H7 (cell line): ENCODE measurements around the gene PDE4B. TPM values are rescaled to one million over a fixed set of nuclear protein-coding genes. Genes with fewer than 3 reads are reported as not detected.
"Not testable (repeated sequence)": the region's sequence is repeated elsewhere in the genome, so short reads cannot be mapped to it uniquely, and the experiment has no call there.

ENCODE experiments used
- DNase-seq: peaks from one replicate; pipeline ENCODE4 v3.0.0; 2012
- H3K27me3 ChIP-seq: 2 replicates; pipeline ENCODE4 v1.6.0; 2011; ENCODE audit warnings: mild to moderate bottlenecking, low read length; ENCODE audit not compliant: control insufficient read depth, insufficient read depth
- H3K36me3 ChIP-seq: replicated peaks from 2 replicates; pipeline ENCODE4 v1.5.1; 2011; ENCODE audit warnings: low read length; ENCODE audit not compliant: control insufficient read depth, insufficient read depth
- H3K4me3 ChIP-seq: 2 replicates; pipeline ENCODE4 v1.5.1; 2011; ENCODE audit warnings: low read depth, mild to moderate bottlenecking, control low read depth, low read length, moderate library complexity; ENCODE audit not compliant: insufficient read depth
- total RNA-seq: library from RNA; depleted of rRNA; stranded (reverse); fragments of >200 nt; shearing (Covaris generic); gene quantifications from 2 replicates; pipeline ENCODE4 v1.2.3, GENCODE V29; 2014

The PDE4B gene
- total RNA-seq, 1 experiment from 2014 or later = 4.1 TPM

- no peak for DNase-seq
- no peaks in the 10 kb centered on the region for H3K27me3 ChIP-seq
- no peak overlapping the region for H3K4me3 ChIP-seq
- H3K36me3 ChIP-seq = no peaks in the 10 kb centered on the region
These were observed 241.1 kb downstream of the PDE4B start for GRCh38 chr1:66033781-66034180.

- DNase-seq = no peak
- H3K27me3 ChIP-seq = no peaks in the 10 kb centered on the region
These were observed 243.0 kb downstream of the PDE4B start for GRCh38 chr1:66035616-66036245.

GRCh38 chr1:66041654-66042053 lies 249.0 kb downstream of the PDE4B start:
- DNase-seq = no peak

More at GRCh38 chr1:66035616-66036245, 243.0 kb downstream of the PDE4B start:
- no peaks in the 10 kb centered on the region for H3K36me3 ChIP-seq
- no peak overlapping the region for H3K4me3 ChIP-seq

GRCh38 chr1:66043186-66043585 lies 250.5 kb downstream of the PDE4B start:
- Histone ChIP-seq H3K4me3 (no peak overlapping the region), H3K27me3 (no peaks in the 10 kb centered on the region), H3K36me3 (no peaks in the 10 kb centered on the region)
- no peak for DNase-seq

More at GRCh38 chr1:66041654-66042053, 249.0 kb downstream of the PDE4B start:
- no peaks in the 10 kb centered on the region for H3K36me3 ChIP-seq
- no peaks in the 10 kb centered on the region for H3K27me3 ChIP-seq
- H3K4me3 ChIP-seq = no peak overlapping the region

GRCh38 chr1:66044912-66045311 lies 252.2 kb downstream of the PDE4B start:
- H3K36me3 ChIP-seq = no peaks in the 10 kb centered on the region

GRCh38 chr1:66046415-66046814 lies 253.7 kb downstream of the PDE4B start:
- DNase-seq = no peak
- Histone ChIP-seq H3K27me3 (no peaks in the 10 kb centered on the region), H3K4me3 (no peak overlapping the region)

More at GRCh38 chr1:66044912-66045311, 252.2 kb downstream of the PDE4B start:
- H3K4me3 ChIP-seq = no peak overlapping the region
- DNase-seq = no peak
- no peaks in the 10 kb centered on the region for H3K27me3 ChIP-seq

GRCh38 chr1:66048011-66048410 lies 255.3 kb downstream of the PDE4B start:
- no peaks in the 10 kb centered on the region for H3K27me3 ChIP-seq
- no peak for DNase-seq
- no peaks in the 10 kb centered on the region for H3K36me3 ChIP-seq
- H3K4me3 ChIP-seq = no peak overlapping the region

More at GRCh38 chr1:66046415-66046814, 253.7 kb downstream of the PDE4B start:
- H3K36me3 ChIP-seq = no peaks in the 10 kb centered on the region

GRCh38 chr1:66050123-66050522 lies 257.4 kb downstream of the PDE4B start:
- no peak for DNase-seq

GRCh38 chr1:66050633-66051032 lies 257.9 kb downstream of the PDE4B start:
- H3K4me3 ChIP-seq = no peak overlapping the region
- H3K27me3 ChIP-seq = no peaks in the 10 kb centered on the region
- H3K36me3 ChIP-seq = no peaks in the 10 kb centered on the region
- no peak for DNase-seq

More at GRCh38 chr1:66050123-66050522, 257.4 kb downstream of the PDE4B start:
- no peak overlapping the region for H3K4me3 ChIP-seq
- no peaks in the 10 kb centered on the region for H3K36me3 ChIP-seq
- no peaks in the 10 kb centered on the region for H3K27me3 ChIP-seq

GRCh38 chr1:66055092-66055491 lies 262.4 kb downstream of the PDE4B start:
- H3K36me3 ChIP-seq = no peaks in the 10 kb centered on the region
- no peak for DNase-seq
- H3K4me3 ChIP-seq = no peak overlapping the region
- no peaks in the 10 kb centered on the region for H3K27me3 ChIP-seq

- not testable (repeated sequence) for H3K4me3 ChIP-seq, DNase-seq, H3K27me3 ChIP-seq, H3K36me3 ChIP-seq
These were observed 264.8 kb downstream of the PDE4B start for GRCh38 chr1:66057448-66057847.

- Histone ChIP-seq H3K27me3 (no peaks in the 10 kb centered on the region), H3K4me3 (no peak overlapping the region), H3K36me3 (no peaks in the 10 kb centered on the region)
- no peak for DNase-seq
These were observed 265.9 kb downstream of the PDE4B start for GRCh38 chr1:66058558-66058957.

- not testable (repeated sequence) for H3K36me3 ChIP-seq, DNase-seq, H3K4me3 ChIP-seq, H3K27me3 ChIP-seq
These were observed 274.5 kb downstream of the PDE4B start for GRCh38 chr1:66067219-66067618.

GRCh38 chr1:66069976-66070876 lies 277.5 kb downstream of the PDE4B start:
- DNase-seq = no peak
- no peaks in the 10 kb centered on the region for H3K27me3 ChIP-seq
- no peaks in the 10 kb centered on the region for H3K36me3 ChIP-seq
- no peak overlapping the region for H3K4me3 ChIP-seq

- no peak for DNase-seq
- H3K4me3 ChIP-seq = no peak overlapping the region
- H3K36me3 ChIP-seq = no peaks in the 10 kb centered on the region
- H3K27me3 ChIP-seq = no peaks in the 10 kb centered on the region
These were observed 280.7 kb downstream of the PDE4B start for GRCh38 chr1:66073388-66073787.
